GM12878 (cell line): ENCODE data around the gene PCSK6. TPM values are rescaled to one million over a fixed set of nuclear protein-coding genes. Genes with fewer than 3 reads are reported as not detected.

Source experiments
- ATAC-seq: fragments of 200-7000 bp; cut with Tn5 transposase; 3 replicates; pipeline ENCODE4 v1.9.1; 2020; ENCODE audit warnings: mild to moderate bottlenecking, moderate library complexity
- BruUV-seq: library from RNA; stranded (reverse); fragments of 400-500 nt; replicated peaks from 2 replicates; lab custom pipeline; 2021; lab: Mats Ljungman, UMichigan
- CTCF ChIA-PET: fragments of 300-600 bp; sonication (Branson Sonifier 250); formaldehyde crosslinking; extraction: SDS; loops from one replicate; lab custom pipeline; 2021; ENCODE audit warnings: inconsistent platforms; lab: Yijun Ruan, JAX
- POLR2A ChIA-PET: fragments of 350-600 bp; formaldehyde crosslinking; extraction: SDS; loops from one replicate; lab custom pipeline; 2021; ENCODE audit warnings: inconsistent platforms; lab: Charles Lee
- RAD21 ChIA-PET: fragments of 300-600 bp; sonication (Branson Sonifier 250); formaldehyde crosslinking; loops from one replicate; lab custom pipeline; 2023; ENCODE audit warnings: antibody characterized with exemption; ENCODE audit not compliant: unreplicated experiment; lab: Charles Lee
- SMC1A ChIA-PET: fragments of 300-600 bp; sonication (Branson Sonifier 250); formaldehyde crosslinking; loops from one replicate; lab custom pipeline; 2023; ENCODE audit not compliant: unreplicated experiment, uncharacterized antibody; lab: Charles Lee
- DNase-seq: peaks from one replicate; pipeline ENCODE4 v3.0.0-alpha.2; 2011; ENCODE audit warnings: low read depth, low spot score
- FAIRE-seq: peaks from 3 replicates; lab custom pipeline; 2011; peaks lifted over from hg19 to GRCh38; lab: Jason Lieb, UNC
- H2AFZ ChIP-seq: 2 replicates; pipeline ENCODE4 v1.6.0; 2011; ENCODE audit warnings: low read depth, low read length, control low read depth; ENCODE audit not compliant: control insufficient read depth
- H3K27ac ChIP-seq: 2 replicates; pipeline ENCODE4 v1.5.1; 2011; ENCODE audit warnings: control low read depth; ENCODE audit not compliant: control insufficient read depth, insufficient read depth
- H3K27me3 ChIP-seq, 2 experiments: replicated peaks in 1 of 2; 2 replicates each; pipeline versions ENCODE4 v1.6.0 to v1.6.1; 2011; ENCODE audit warnings: low read length in 1 of 2; ENCODE audit not compliant: control insufficient read depth in 2 of 2, insufficient read depth in 2 of 2
- H3K36me3 ChIP-seq, 2 experiments: 2 replicates each; pipeline ENCODE4 v1.5.1; 2011; ENCODE audit warnings: low read length in 1 of 2; ENCODE audit not compliant: control insufficient read depth in 2 of 2, insufficient read depth in 2 of 2
- H3K4me1 ChIP-seq: 2 replicates; pipeline ENCODE4 v1.6.1; 2011; ENCODE audit warnings: mild to moderate bottlenecking, low read length, moderate library complexity, mixed read lengths; ENCODE audit not compliant: control insufficient read depth, insufficient read depth
- H3K4me2 ChIP-seq: 2 replicates; pipeline ENCODE4 v1.6.0; 2011; ENCODE audit warnings: control low read depth; ENCODE audit not compliant: control insufficient read depth, insufficient read depth
- H3K4me3 ChIP-seq: fragments of 200-600 bp; sonication (generic); 2 replicates; pipeline ENCODE4 v1.5.1; 2016
- H3K79me2 ChIP-seq: 2 replicates; pipeline ENCODE4 v1.6.0; 2011; ENCODE audit warnings: low read length; ENCODE audit not compliant: control insufficient read depth, insufficient read depth
- H3K9ac ChIP-seq: 2 replicates; pipeline ENCODE4 v1.8.0; 2011; ENCODE audit warnings: low read length, control low read depth, mixed read lengths; ENCODE audit not compliant: control insufficient read depth, insufficient read depth
- H3K9me3 ChIP-seq: replicated peaks from 3 replicates; pipeline ENCODE4 v1.5.1; 2011; ENCODE audit warnings: mild to moderate bottlenecking, low read length; ENCODE audit not compliant: control insufficient read depth, insufficient read depth
- H4K20me1 ChIP-seq: 2 replicates; pipeline ENCODE4 v1.6.0; 2011; ENCODE audit not compliant: control insufficient read depth, insufficient read depth
- CREM ChIP-seq: IDR thresholded peaks from 2 replicates; pipeline ENCODE4 v1.6.1; 2014; ENCODE audit warnings: antibody characterized with exemption, low read depth
- EP300 ChIP-seq, 2 experiments: fragments of 150-350 bp in 1 of 2; IDR thresholded peaks; 2 replicates each; pipeline ENCODE4 v1.6.1; 2011 to 2012; ENCODE audit warnings: low read depth in 2 of 2, low read length in 2 of 2, borderline replicate concordance in 1 of 2, improper control_type of control experiment in 1 of 2, inconsistent platforms in 1 of 2; ENCODE audit not compliant: control insufficient read depth in 1 of 2
- GATAD2B ChIP-seq: fragments of 450-650 bp; conservative IDR thresholded peaks from 2 replicates; pipeline ENCODE4 v1.6.1; 2017; ENCODE audit warnings: low read depth, mild to moderate bottlenecking, moderate library complexity
- KDM1A ChIP-seq: fragments of 200-600 bp; sonication (generic); IDR thresholded peaks from 2 replicates; pipeline ENCODE4 v1.6.1; 2016; ENCODE audit warnings: borderline replicate concordance
- NRF1 ChIP-seq: conservative IDR thresholded peaks from 2 replicates; pipeline ENCODE4 v1.6.1; 2011; ENCODE audit warnings: mild to moderate bottlenecking, low read depth, low read length, improper control_type of control experiment
- SUPT20H ChIP-seq: IDR thresholded peaks from 2 replicates; pipeline ENCODE4 v1.6.1; 2011; ENCODE audit warnings: low read depth, mild to moderate bottlenecking, low read length, moderate library complexity, borderline replicate concordance; ENCODE audit not compliant: control insufficient read depth
- ZBED1 ChIP-seq: IDR thresholded peaks from 2 replicates; pipeline ENCODE4 v1.6.1; 2016; ENCODE audit warnings: borderline replicate concordance
- ZNF207 ChIP-seq: fragments of 450-650 bp; IDR thresholded peaks from 2 replicates; pipeline ENCODE4 v1.6.1; 2014; ENCODE audit warnings: antibody characterized with exemption, mild to moderate bottlenecking, borderline replicate concordance
- WGBS: methylation state at CpG from one replicate; pipeline ENCODE4 v1.1.6; 2016; ENCODE audit warnings: low lambda C conversion rate; ENCODE audit not compliant: insufficient replicate concordance, insufficient coverage; ENCODE audit errors: missing lambda C conversion rate; 5-methylcytosine and 5-hydroxymethylcytosine counted together
- in situ Hi-C: fragments of 300-500 bp; cut with MboI; formaldehyde crosslinking; loops from 9 replicates; pipeline ENCODE4 v1.14.3; 2018; ENCODE audit warnings: mixed read lengths
- intact Hi-C: fragments of 100-400 bp; cut with micrococcal nuclease; formaldehyde crosslinking; loops from one replicate; pipeline ENCODE4 v1.14.2; 2022; ENCODE audit not compliant: unreplicated experiment
- polyA plus RNA-seq, 11 experiments: library from polyadenylated mRNA; depleted of rRNA in 4 of 11; unstranded in 6 of 11; stranded (reverse) in 5 of 11; fragments of >200 nt; fragmentation: Nextera tagmentation in 4 of 11; fragmentation: Illumina TruSeq in 1 of 11; extraction: Ambion mirVana in 4 of 11; extraction: Trizol in 1 of 11; gene quantifications; 1 replicate in 1 of 11; 2 replicates in 10 of 11; pipeline versions ENCODE4 v1.2.1 to v1.2.3, GENCODE V29; 2011 to 2016; ENCODE audit warnings: inconsistent platforms in 2 of 11, missing spikeins in 2 of 11, low read depth in 1 of 11
- total RNA-seq, 4 experiments: library from RNA; depleted of rRNA in 3 of 4; stranded (reverse); fragments of >200 nt in 3 of 4; fragmentation: Illumina TruSeq in 1 of 4; extraction: Trizol in 1 of 4; gene quantifications; 2 replicates each; pipeline versions ENCODE4 v1.2.1 to v1.2.3, GENCODE V29; 2013 to 2021
- TF ChIP-seq, protein P1 (sequence below): IDR thresholded peaks from 2 replicates; pipeline ENCODE4 v1.6.1; 2012; ENCODE audit warnings: low read depth, low read length, improper control_type of control experiment
- TF ChIP-seq, protein P2 (sequence below): IDR thresholded peaks from 2 replicates; pipeline ENCODE4 v1.6.1; 2012; ENCODE audit warnings: improper control_type of control experiment, low read depth, low read length; ENCODE audit not compliant: insufficient replicate concordance

The PCSK6 gene
- total and polyA plus RNA-seq, 10 of the 15 experiments (the other 5 are each of a cell fraction or from before 2014, with no cell fraction given), result 0.19 to 0.67 (median 0.25) TPM; not detected in 4

DNA sequence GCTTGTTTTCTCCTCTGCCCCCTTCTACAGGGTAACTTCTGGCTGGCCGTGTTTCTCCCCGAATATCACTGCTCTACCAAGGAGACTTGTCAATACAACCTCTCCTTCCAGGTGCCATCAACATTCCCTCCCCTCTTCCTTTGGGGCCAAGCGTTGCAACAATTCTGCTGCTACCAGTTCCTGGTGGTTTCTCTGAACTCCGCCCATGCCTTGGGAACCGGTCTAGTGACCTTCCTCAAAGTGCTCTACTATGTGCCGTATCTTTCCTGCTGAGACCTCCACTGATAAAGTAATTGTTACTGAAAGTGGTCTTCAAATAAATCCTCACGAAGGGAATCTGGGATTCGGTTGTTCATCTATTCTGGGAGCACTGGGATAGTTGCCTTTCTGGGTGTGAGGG lies 26.2 kb downstream of the PCSK6 start:
- DNase-seq (no peak), ATAC-seq (no peak), FAIRE-seq (no peak)
- H2AFZ ChIP-seq, result no peak overlapping the region
- H3K4me1 ChIP-seq, result no peaks in the 10 kb centered on the region
- H3K36me3 ChIP-seq, result no peaks in the 10 kb centered on the region
- no peaks in the 10 kb centered on the region for H4K20me1 ChIP-seq
- H3K27ac ChIP-seq, result no peak overlapping the region
- no peaks in the 10 kb centered on the region for H3K79me2 ChIP-seq
- no peaks in the 10 kb centered on the region for H3K27me3 ChIP-seq
- H3K4me3 ChIP-seq, result no peak overlapping the region
- RAD21 ChIA-PET, result no interaction called here
- H3K9ac ChIP-seq, result no peak overlapping the region
- H3K4me2 ChIP-seq, result no peak overlapping the region
- SMC1A ChIA-PET, result no interaction called here
- intact Hi-C loops (no loop called here), in situ Hi-C loops (no loop called here)
- WGBS, result 24% methylated on average over 8 of the region's 8 CpGs
- TF ChIP-seq CREM (no peak), NRF1 (no peak), ZNF207 (no peak), EP300 (IDR thresholded peaks at IDR 0.05; ENCODE audit: borderline replicate concordance in 1 of 2, control insufficient read depth in 1 of 2, low read depth in 2 of 2, low read length in 2 of 2) (no peak), ZBED1 (no peak), KDM1A (no peak), GATAD2B (no peak), SUPT20H (no peak)
- TF ChIP-seq, protein P1, sequence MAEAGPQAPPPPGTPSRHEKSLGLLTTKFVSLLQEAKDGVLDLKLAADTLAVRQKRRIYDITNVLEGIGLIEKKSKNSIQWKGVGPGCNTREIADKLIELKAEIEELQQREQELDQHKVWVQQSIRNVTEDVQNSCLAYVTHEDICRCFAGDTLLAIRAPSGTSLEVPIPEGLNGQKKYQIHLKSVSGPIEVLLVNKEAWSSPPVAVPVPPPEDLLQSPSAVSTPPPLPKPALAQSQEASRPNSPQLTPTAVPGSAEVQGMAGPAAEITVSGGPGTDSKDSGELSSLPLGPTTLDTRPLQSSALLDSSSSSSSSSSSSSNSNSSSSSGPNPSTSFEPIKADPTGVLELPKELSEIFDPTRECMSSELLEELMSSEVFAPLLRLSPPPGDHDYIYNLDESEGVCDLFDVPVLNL, result no peak
- TF ChIP-seq, protein P2, sequence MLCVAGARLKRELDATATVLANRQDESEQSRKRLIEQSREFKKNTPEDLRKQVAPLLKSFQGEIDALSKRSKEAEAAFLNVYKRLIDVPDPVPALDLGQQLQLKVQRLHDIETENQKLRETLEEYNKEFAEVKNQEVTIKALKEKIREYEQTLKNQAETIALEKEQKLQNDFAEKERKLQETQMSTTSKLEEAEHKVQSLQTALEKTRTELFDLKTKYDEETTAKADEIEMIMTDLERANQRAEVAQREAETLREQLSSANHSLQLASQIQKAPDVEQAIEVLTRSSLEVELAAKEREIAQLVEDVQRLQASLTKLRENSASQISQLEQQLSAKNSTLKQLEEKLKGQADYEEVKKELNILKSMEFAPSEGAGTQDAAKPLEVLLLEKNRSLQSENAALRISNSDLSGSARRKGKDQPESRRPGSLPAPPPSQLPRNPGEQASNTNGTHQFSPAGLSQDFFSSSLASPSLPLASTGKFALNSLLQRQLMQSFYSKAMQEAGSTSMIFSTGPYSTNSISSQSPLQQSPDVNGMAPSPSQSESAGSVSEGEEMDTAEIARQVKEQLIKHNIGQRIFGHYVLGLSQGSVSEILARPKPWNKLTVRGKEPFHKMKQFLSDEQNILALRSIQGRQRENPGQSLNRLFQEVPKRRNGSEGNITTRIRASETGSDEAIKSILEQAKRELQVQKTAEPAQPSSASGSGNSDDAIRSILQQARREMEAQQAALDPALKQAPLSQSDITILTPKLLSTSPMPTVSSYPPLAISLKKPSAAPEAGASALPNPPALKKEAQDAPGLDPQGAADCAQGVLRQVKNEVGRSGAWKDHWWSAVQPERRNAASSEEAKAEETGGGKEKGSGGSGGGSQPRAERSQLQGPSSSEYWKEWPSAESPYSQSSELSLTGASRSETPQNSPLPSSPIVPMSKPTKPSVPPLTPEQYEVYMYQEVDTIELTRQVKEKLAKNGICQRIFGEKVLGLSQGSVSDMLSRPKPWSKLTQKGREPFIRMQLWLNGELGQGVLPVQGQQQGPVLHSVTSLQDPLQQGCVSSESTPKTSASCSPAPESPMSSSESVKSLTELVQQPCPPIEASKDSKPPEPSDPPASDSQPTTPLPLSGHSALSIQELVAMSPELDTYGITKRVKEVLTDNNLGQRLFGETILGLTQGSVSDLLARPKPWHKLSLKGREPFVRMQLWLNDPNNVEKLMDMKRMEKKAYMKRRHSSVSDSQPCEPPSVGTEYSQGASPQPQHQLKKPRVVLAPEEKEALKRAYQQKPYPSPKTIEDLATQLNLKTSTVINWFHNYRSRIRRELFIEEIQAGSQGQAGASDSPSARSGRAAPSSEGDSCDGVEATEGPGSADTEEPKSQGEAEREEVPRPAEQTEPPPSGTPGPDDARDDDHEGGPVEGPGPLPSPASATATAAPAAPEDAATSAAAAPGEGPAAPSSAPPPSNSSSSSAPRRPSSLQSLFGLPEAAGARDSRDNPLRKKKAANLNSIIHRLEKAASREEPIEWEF, result no peak
- H3K9me3 ChIP-seq, result no peaks in the 10 kb centered on the region
- POLR2A ChIA-PET, result no interaction called here
- CTCF ChIA-PET, result no interaction called here
- no TSS peak for BruUV-seq
